HepG2 (cell line): ENCODE results near the gene C16orf95. TPM values are rescaled to one million over a fixed set of nuclear protein-coding genes. Genes with fewer than 3 reads are reported as not detected.

ENCODE experiments used
- ATAC-seq: fragments of 200-7000 bp; cut with Tn5 transposase; 3 replicates; pipeline ENCODE4 v1.9.1; 2020; ENCODE audit warnings: mild to moderate bottlenecking, moderate library complexity
- BruUV-seq: library from RNA; stranded (reverse); fragments of 400-500 nt; replicated peaks from 2 replicates; lab custom pipeline; 2021; lab: Mats Ljungman, UMichigan
- CTCF ChIA-PET: fragments of 300-600 bp; formaldehyde crosslinking; extraction: SDS; loops from one replicate; lab custom pipeline; 2021; ENCODE audit warnings: low total read pairs, inconsistent platforms, low intra/inter-chr PET ratio; lab: Yijun Ruan, JAX
- POLR2A ChIA-PET: fragments of 350-600 bp; sonication (Branson Sonifier 250); formaldehyde crosslinking; loops from one replicate; lab custom pipeline; 2020; ENCODE audit warnings: antibody characterized with exemption, inconsistent platforms; lab: Yijun Ruan, JAX
- DNase-seq: peaks from one replicate; pipeline ENCODE4 v3.0.0-alpha.2; 2015; ENCODE audit warnings: low spot score
- FAIRE-seq: peaks from 3 replicates; lab custom pipeline; 2011; peaks lifted over from hg19 to GRCh38; lab: Jason Lieb, UNC
- H2AFZ ChIP-seq: one replicate; pipeline ENCODE4 v1.6.1; 2011; ENCODE audit warnings: low read length, inconsistent platforms
- H3K27ac ChIP-seq: fragments of 300-600 bp; 3 replicates; pipeline ENCODE4 v1.8.0; 2011; ENCODE audit warnings: mixed run types, mild to moderate bottlenecking, mixed read lengths, low read length, inconsistent platforms; ENCODE audit not compliant: insufficient read depth; ENCODE audit errors: extremely low read length
- H3K27me3 ChIP-seq, 2 experiments: fragments of 200-600 bp in 1 of 2; 2 replicates in 1 of 2; 3 replicates in 1 of 2; pipeline versions ENCODE4 v1.6.0 to v1.8.0; 2011; ENCODE audit warnings: low read length in 2 of 2, mild to moderate bottlenecking in 2 of 2, moderate library complexity in 2 of 2, inconsistent platforms in 1 of 2; ENCODE audit not compliant: insufficient read depth in 2 of 2, control insufficient read depth in 1 of 2
- H3K36me3 ChIP-seq, 2 experiments: fragments of 200-600 bp in 1 of 2; replicated peaks in 1 of 2; 2 replicates in 1 of 2; 3 replicates in 1 of 2; pipeline versions ENCODE4 v1.5.1 to v1.8.0; 2011; ENCODE audit warnings: low read length in 2 of 2, inconsistent platforms in 1 of 2; ENCODE audit not compliant: insufficient read depth in 2 of 2, control insufficient read depth in 1 of 2
- H3K4me1 ChIP-seq: 2 replicates; pipeline ENCODE4 v1.5.1; 2012; ENCODE audit warnings: low read length, inconsistent platforms; ENCODE audit not compliant: insufficient read depth
- H3K4me2 ChIP-seq: 2 replicates; pipeline ENCODE4 v1.6.0; 2011; ENCODE audit warnings: low read depth, low read length, inconsistent platforms
- H3K4me3 ChIP-seq, 3 experiments: fragments of 200-600 bp in 1 of 3; sonication (generic), shearing (Covaris generic) in 1 of 3; replicated peaks in 1 of 3; 2 replicates each; pipeline ENCODE4 v1.5.1; 2011 to 2016; ENCODE audit warnings: low read length in 3 of 3, inconsistent platforms in 2 of 3, low read depth in 2 of 3, mild to moderate bottlenecking in 2 of 3, control low read depth in 1 of 3, mixed read lengths in 1 of 3; ENCODE audit not compliant: insufficient read depth in 1 of 3
- H3K79me2 ChIP-seq: one replicate; pipeline ENCODE4 v1.6.1; 2011; ENCODE audit warnings: low read length, inconsistent platforms; ENCODE audit not compliant: insufficient read depth
- H3K9ac ChIP-seq: 2 replicates; pipeline ENCODE4 v1.6.0; 2011; ENCODE audit warnings: mild to moderate bottlenecking, low read depth, low read length, inconsistent platforms; ENCODE audit not compliant: insufficient read depth
- H3K9me3 ChIP-seq: 2 replicates; pipeline ENCODE4 v1.5.1; 2012; ENCODE audit warnings: mild to moderate bottlenecking, low read length
- H4K20me1 ChIP-seq: 2 replicates; pipeline ENCODE4 v1.6.0; 2011; ENCODE audit warnings: inconsistent platforms, mild to moderate bottlenecking, low read length, moderate library complexity; ENCODE audit not compliant: insufficient read depth
- ATF1 ChIP-seq: IDR thresholded peaks from 2 replicates; pipeline ENCODE4 v1.6.1; 2016; ENCODE audit warnings: mild to moderate bottlenecking, control low read depth
- CBX2 ChIP-seq, 2 experiments: fragments of 200-600 bp in 1 of 2; sonication (generic); formaldehyde crosslinking in 1 of 2; IDR thresholded peaks; 2 replicates each; pipeline versions ENCODE4 v1.7.0 to v1.8.1; 2018 to 2022; ENCODE audit warnings: low read depth in 2 of 2, low read length in 1 of 2, mild to moderate bottlenecking in 1 of 2, missing genetic modification reagents in 1 of 2
- MBNL3 ChIP-seq: fragments of 250-450 bp; sonication (Bioruptor Pico); conservative IDR thresholded peaks from 2 replicates; pipeline ENCODE4 v1.8.0; 2022; ENCODE audit warnings: mild to moderate bottlenecking, inconsistent platforms
- MTA1 ChIP-seq: sonication (generic); formaldehyde crosslinking; IDR thresholded peaks from 2 replicates; pipeline ENCODE4 v1.4.0; 2020; ENCODE audit warnings: missing genetic modification reagents, mild to moderate bottlenecking, borderline replicate concordance
- NFIB ChIP-seq: sonication (generic); formaldehyde crosslinking; IDR thresholded peaks from 2 replicates; pipeline ENCODE4 v1.9.0; 2021; ENCODE audit warnings: missing genetic modification reagents, mild to moderate bottlenecking, borderline replicate concordance
- NRL ChIP-seq: sonication (generic); formaldehyde crosslinking; IDR thresholded peaks from 2 replicates; pipeline ENCODE4 v1.5.0; 2020; ENCODE audit warnings: missing genetic modification reagents, mild to moderate bottlenecking, moderate library complexity, borderline replicate concordance
- PHB2 ChIP-seq: fragments of 450-650 bp; IDR thresholded peaks from 2 replicates; pipeline ENCODE4 v1.6.1; 2018; ENCODE audit not compliant: partially characterized antibody
- PLRG1 ChIP-seq: fragments of 450-650 bp; conservative IDR thresholded peaks from 2 replicates; pipeline ENCODE4 v1.6.1; 2016
- POLR2A ChIP-seq, 2 experiments: IDR thresholded peaks; 2 replicates each; pipeline ENCODE4 v1.6.1; 2011; ENCODE audit warnings: low read depth in 2 of 2, low read length in 2 of 2, mild to moderate bottlenecking in 1 of 2, moderate library complexity in 1 of 2; ENCODE audit not compliant: insufficient read depth in 1 of 2
- RFX5 ChIP-seq: IDR thresholded peaks from 2 replicates; pipeline ENCODE4 v1.6.1; 2011; ENCODE audit warnings: low read depth, low read length, improper control_type of control experiment
- SCMH1 ChIP-seq: sonication (generic); formaldehyde crosslinking; IDR thresholded peaks from 2 replicates; pipeline ENCODE4 v1.9.0; 2021; ENCODE audit warnings: missing genetic modification reagents, mild to moderate bottlenecking, borderline replicate concordance
- ZFP1 ChIP-seq: IDR thresholded peaks from 2 replicates; pipeline ENCODE4 v1.6.1; 2016
- ZFY ChIP-seq: sonication (generic); formaldehyde crosslinking; IDR thresholded peaks from 2 replicates; pipeline ENCODE4 v1.4.0; 2020; ENCODE audit warnings: missing genetic modification reagents
- ZIK1 ChIP-seq: sonication (generic); formaldehyde crosslinking; IDR thresholded peaks from 2 replicates; pipeline ENCODE4 v1.5.0; 2020; ENCODE audit warnings: mild to moderate bottlenecking, low read depth, missing genetic modification reagents, borderline replicate concordance
- ZNF382 ChIP-seq: sonication (generic); formaldehyde crosslinking; IDR thresholded peaks from 2 replicates; pipeline ENCODE4 v1.5.0; 2020; ENCODE audit warnings: missing genetic modification reagents, mild to moderate bottlenecking, borderline replicate concordance
- ZNF619 ChIP-seq: sonication (generic); formaldehyde crosslinking; IDR thresholded peaks from 2 replicates; pipeline ENCODE4 v1.4.0; 2020; ENCODE audit warnings: mild to moderate bottlenecking, missing genetic modification reagents
- ZNF766 ChIP-seq: sonication (generic); formaldehyde crosslinking; IDR thresholded peaks from 2 replicates; pipeline ENCODE4 v1.5.0; 2020; ENCODE audit warnings: missing genetic modification reagents, borderline replicate concordance
- WGBS: methylation state at CpG from one replicate; pipeline ENCODE4 v1.1.6; 2017; ENCODE audit warnings: low lambda C conversion rate; 5-methylcytosine and 5-hydroxymethylcytosine counted together
- in situ Hi-C: cut with HindIII; loops from 2 replicates; pipeline ENCODE4 v1.10.0; 2017; ENCODE audit warnings: low pct_unique_long_range_greater_than_20kb; ENCODE audit not compliant: extremely low pct_ligation_motif_present
- intact Hi-C: fragments of 100-400 bp; cut with micrococcal nuclease; formaldehyde crosslinking; loops from one replicate; pipeline ENCODE4 v1.10.0; 2022; ENCODE audit not compliant: unreplicated experiment
- polyA plus RNA-seq, 8 experiments: library from polyadenylated mRNA; depleted of rRNA in 3 of 8; stranded (reverse) in 7 of 8; unstranded in 1 of 8; fragments of >200 nt; fragmentation: Illumina TruSeq in 4 of 8; extraction: Trizol in 4 of 8; gene quantifications; 2 replicates each; pipeline versions ENCODE4 v1.2.1 to v1.2.3, GENCODE V29; 2011 to 2016; ENCODE audit warnings: low read depth in 4 of 8, missing spikeins in 1 of 8, mixed read lengths in 1 of 8; ENCODE audit not compliant: insufficient read depth in 1 of 8
- total RNA-seq, 5 experiments: library from RNA; depleted of rRNA; stranded (reverse); fragments of >200 nt; fragmentation: Illumina TruSeq; extraction: Trizol; gene quantifications; 2 replicates each; pipeline ENCODE4 v1.2.3, GENCODE V29; 2016; ENCODE audit warnings: low read depth in 1 of 5
- TF ChIP-seq, protein P1 (sequence below): sonication (generic); formaldehyde crosslinking; IDR thresholded peaks from 2 replicates; pipeline ENCODE4 v1.8.0; 2022; ENCODE audit warnings: mild to moderate bottlenecking, missing genetic modification reagents
- TF ChIP-seq, protein P2 (sequence below): sonication (generic); formaldehyde crosslinking; conservative IDR thresholded peaks from 2 replicates; pipeline ENCODE4 v1.8.1; 2023; ENCODE audit warnings: missing genetic modification reagents
- TF ChIP-seq, protein P3 (sequence below): IDR thresholded peaks from 2 replicates; pipeline ENCODE4 v1.6.1; 2016
- TF ChIP-seq, protein P4 (sequence below): sonication (generic); formaldehyde crosslinking; IDR thresholded peaks from 2 replicates; pipeline ENCODE4 v1.4.0; 2020; ENCODE audit warnings: mild to moderate bottlenecking, missing genetic modification reagents

Gene C16orf95
- total and polyA plus RNA-seq, 2 of the 13 experiments (the other 11 are each of a cell fraction or from before 2014, with no cell fraction given), result 2.8 to 8.6 TPM

DNA sequence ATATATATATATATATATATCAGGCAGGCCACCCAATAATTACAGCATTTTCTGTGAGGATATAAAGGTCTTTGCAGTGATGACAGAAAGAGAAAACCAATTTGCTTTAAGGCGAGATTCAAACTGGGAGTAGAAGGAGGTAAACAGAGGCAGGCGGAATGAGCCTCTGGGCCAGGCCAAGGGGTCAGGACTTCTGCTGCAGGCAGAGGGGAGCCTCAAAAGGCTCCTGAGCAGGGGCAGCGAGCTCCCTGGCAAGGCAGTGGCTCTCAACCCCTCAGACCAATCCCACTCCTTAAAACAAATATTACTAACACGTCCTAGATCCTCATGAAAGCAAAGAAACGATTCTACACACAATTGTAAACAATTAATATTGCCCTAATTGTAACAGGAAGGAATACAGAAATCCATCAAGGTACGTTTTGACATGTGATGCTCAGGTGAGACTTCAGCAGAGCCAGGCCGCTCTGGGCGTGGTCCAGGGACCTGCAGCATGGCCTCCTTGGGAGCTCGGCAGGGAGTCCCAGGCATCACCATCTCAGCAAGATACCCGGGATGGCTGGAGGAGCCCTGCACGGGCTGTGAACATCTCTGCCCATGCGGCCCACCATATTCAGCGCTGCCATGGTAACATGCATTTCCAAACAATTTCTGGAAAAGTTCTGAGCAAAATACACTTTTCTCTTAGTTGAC is 48.0 kb upstream of the C16orf95 start:
- ChIA-PET POLR2A (interaction anchor here (18.0 kb wide), 1 partner anchor 13 kb away, joined by 265 read pairs; the partner anchor contains the start of gene FBXO31), CTCF (no interaction called here)
- H4K20me1 ChIP-seq, result peaks cover 99% of the 10 kb centered on the region
- no peak overlapping the region for H3K27ac ChIP-seq
- no peak overlapping the region for H3K9ac ChIP-seq
- H3K4me1 ChIP-seq, result peaks cover 59% of the 10 kb centered on the region
- in situ Hi-C loops (no loop called here), intact Hi-C loops (no loop called here)
- DNase-seq (no peak), FAIRE-seq (no peak), ATAC-seq (no peak)
- WGBS, result 95% methylated on average over 13 of the region's 13 CpGs
- H3K79me2 ChIP-seq, result peaks cover 98% of the 10 kb centered on the region
- no peak overlapping the region for H3K4me3 ChIP-seq
- no peaks in the 10 kb centered on the region for H3K27me3 ChIP-seq
- H3K36me3 ChIP-seq, result peaks cover 45 to 88% of the 10 kb centered on the region in 2 experiments
- no TSS peak for BruUV-seq
- H3K4me2 ChIP-seq, result no peak overlapping the region
- H2AFZ ChIP-seq, result no peak overlapping the region
- no peaks in the 10 kb centered on the region for H3K9me3 ChIP-seq
- TF ChIP-seq ZFP1 (CRISPR knock-in tag) (no peak), MTA1 (CRISPR knock-in tag) (peak; percentile 30; the same call in 1 of the 2 replicates), RFX5 (no peak), ZNF619 (CRISPR knock-in tag) (no peak), NRL (peak; percentile 30; the same call in 1 of the 2 replicates), PHB2 (no peak), PLRG1 (no peak), POLR2A (IDR thresholded peaks at IDR 0.05; ENCODE audit: insufficient read depth in 1 of 2, low read depth in 2 of 2, low read length in 2 of 2) (no peak), ZNF766 (CRISPR knock-in tag) (no peak), ZIK1 (CRISPR knock-in tag) (no peak), ATF1 (CRISPR knock-in tag) (no peak), ZFY (0 out of 2 replicates have a peak, but pooled peaks have one; percentile 20), MBNL3 (no peak), CBX2 (IDR thresholded peaks at IDR 0.05; ENCODE audit: low read depth, low read length) (no peak), CBX2 (CRISPR knock-in tag; IDR thresholded peaks at IDR 0.05; ENCODE audit: low read depth) (no peak), SCMH1 (CRISPR knock-in tag) (no peak), ZNF382 (CRISPR knock-in tag) (no peak), NFIB (CRISPR knock-in tag) (no peak)
- TF ChIP-seq, protein P1, sequence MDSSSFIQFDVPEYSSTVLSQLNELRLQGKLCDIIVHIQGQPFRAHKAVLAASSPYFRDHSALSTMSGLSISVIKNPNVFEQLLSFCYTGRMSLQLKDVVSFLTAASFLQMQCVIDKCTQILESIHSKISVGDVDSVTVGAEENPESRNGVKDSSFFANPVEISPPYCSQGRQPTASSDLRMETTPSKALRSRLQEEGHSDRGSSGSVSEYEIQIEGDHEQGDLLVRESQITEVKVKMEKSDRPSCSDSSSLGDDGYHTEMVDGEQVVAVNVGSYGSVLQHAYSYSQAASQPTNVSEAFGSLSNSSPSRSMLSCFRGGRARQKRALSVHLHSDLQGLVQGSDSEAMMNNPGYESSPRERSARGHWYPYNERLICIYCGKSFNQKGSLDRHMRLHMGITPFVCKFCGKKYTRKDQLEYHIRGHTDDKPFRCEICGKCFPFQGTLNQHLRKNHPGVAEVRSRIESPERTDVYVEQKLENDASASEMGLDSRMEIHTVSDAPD (CRISPR knock-in tag), result no peak
- TF ChIP-seq, protein P2, sequence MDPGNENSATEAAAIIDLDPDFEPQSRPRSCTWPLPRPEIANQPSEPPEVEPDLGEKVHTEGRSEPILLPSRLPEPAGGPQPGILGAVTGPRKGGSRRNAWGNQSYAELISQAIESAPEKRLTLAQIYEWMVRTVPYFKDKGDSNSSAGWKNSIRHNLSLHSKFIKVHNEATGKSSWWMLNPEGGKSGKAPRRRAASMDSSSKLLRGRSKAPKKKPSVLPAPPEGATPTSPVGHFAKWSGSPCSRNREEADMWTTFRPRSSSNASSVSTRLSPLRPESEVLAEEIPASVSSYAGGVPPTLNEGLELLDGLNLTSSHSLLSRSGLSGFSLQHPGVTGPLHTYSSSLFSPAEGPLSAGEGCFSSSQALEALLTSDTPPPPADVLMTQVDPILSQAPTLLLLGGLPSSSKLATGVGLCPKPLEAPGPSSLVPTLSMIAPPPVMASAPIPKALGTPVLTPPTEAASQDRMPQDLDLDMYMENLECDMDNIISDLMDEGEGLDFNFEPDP (CRISPR knock-in tag), result 0 out of 2 replicates have a peak, but pooled peaks have one; percentile 57
- TF ChIP-seq, protein P3, sequence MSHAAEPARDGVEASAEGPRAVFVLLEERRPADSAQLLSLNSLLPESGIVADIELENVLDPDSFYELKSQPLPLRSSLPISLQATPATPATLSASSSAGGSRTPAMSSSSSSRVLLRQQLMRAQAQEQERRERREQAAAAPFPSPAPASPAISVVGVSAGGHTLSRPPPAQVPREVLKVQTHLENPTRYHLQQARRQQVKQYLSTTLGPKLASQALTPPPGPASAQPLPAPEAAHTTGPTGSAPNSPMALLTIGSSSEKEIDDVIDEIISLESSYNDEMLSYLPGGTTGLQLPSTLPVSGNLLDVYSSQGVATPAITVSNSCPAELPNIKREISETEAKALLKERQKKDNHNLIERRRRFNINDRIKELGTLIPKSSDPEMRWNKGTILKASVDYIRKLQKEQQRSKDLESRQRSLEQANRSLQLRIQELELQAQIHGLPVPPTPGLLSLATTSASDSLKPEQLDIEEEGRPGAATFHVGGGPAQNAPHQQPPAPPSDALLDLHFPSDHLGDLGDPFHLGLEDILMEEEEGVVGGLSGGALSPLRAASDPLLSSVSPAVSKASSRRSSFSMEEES (CRISPR knock-in tag), result no peak
- TF ChIP-seq, protein P4, sequence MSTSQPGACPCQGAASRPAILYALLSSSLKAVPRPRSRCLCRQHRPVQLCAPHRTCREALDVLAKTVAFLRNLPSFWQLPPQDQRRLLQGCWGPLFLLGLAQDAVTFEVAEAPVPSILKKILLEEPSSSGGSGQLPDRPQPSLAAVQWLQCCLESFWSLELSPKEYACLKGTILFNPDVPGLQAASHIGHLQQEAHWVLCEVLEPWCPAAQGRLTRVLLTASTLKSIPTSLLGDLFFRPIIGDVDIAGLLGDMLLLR, result no peak
